Medulla oblongata (tissue), 1 donor: ENCODE results near the gene HHLA2.

Source experiments
- DNase-seq: peaks from one replicate; pipeline ENCODE4 v3.0.0-alpha.2; 2015; ENCODE audit errors: extremely low spot score

HHLA2 gene

GRCh38 chr3:108300103-108300849 is 3.9 kb downstream of the HHLA2 start:
- DNase-seq: no peak

GRCh38 chr3:108301695-108302404 is 5.5 kb downstream of the HHLA2 start:
- no peak for DNase-seq

- no peak for DNase-seq
Observed at GRCh38 chr3:108302570-108302969, 6.2 kb downstream of the HHLA2 start.

DNA sequence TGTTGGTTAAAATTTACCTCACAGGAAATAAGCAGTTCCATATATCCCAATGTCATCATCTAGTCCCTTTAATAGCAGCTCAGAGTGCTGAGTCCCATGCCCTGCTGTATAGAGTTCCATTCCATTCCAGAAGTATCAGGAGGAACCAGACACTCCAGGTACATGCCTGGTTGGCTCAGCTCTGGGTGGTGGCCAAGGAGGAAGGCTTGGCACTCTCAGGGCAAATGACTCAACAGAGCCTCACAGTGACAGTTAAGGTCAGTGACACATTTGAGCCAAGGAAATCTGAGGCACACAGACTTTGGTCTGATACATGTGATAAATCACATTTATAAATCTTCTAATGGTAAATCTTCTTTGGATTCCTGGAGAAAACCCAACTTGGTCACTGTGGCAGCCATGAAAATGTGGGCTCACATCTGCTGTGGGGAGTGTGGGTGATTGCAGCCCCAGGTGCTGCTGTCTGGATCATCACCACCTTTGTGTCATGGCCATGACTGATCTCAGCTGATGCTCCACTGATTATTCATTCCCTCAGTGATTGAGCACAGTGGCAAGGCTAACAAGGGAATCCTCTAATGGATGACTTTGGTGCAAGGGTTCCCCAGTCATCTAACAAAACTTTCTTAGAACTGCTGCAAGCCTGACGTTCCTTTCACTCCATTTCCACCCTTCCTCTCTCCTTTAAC is 9.3 kb downstream of the HHLA2 start:
- DNase-seq: no peak

- DNase-seq: no peak
Observed at GRCh38 chr3:108311797-108312196, 15.4 kb downstream of the HHLA2 start.

- DNase-seq: no peak
Observed at GRCh38 chr3:108312656-108313055, 16.3 kb downstream of the HHLA2 start.

- no peak for DNase-seq
Observed at GRCh38 chr3:108315767-108316301, 19.5 kb downstream of the HHLA2 start.

- no peak for DNase-seq
Observed at GRCh38 chr3:108319428-108320082, 23.2 kb downstream of the HHLA2 start.

DNA sequence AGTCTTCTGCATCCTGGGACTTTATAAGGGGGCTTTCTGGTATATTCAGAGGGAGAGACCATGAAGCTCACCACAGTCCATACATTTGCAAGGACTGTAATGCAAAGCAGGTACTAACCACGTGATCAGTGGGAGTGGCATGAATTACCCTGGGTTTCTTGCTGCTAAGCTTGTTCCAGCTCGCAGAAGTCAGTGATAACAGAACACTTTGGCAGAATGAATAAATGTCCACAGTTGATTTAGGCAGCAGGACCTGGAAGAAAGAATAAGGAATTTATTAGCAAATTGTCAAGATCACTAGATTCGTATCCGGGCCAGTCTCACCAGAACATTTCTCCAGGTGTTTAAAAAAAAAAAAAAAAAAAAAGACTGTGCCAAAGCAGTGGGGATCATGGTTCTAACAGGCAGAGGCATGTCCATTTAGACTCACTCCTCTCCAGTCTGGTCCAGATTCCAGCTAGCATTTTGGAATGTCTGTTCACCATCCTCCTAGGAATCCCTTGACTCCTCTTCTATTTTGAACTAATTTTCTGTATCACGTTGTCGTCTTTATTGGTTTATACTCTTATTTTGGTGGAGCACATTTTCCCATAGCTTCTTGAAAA is 24.5 kb downstream of the HHLA2 start:
- no peak for DNase-seq

DNA sequence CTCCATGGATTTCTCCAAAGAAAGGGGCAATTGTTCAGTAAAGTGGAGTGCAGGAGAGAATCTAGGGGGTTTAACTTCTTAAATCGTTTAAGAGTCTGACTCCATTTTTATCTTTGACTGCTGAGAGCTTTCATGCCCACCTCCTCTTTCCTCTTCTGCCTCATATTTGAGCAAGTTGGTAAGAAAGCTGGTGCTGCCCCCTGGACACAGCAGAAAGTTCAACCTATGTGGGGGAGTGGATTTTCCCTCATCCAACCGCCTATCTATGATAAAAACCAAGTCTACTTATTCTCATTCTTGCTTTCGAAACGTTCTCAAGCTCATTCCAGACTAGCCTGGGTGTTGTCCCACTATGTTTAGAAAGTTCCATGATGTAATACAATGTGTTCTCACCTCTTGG is 26.0 kb downstream of the HHLA2 start:
- DNase-seq: no peak

GRCh38 chr3:108324177-108324576 is 27.8 kb downstream of the HHLA2 start:
- DNase-seq: no peak

- no peak for DNase-seq
Observed at GRCh38 chr3:108327168-108327567, 30.8 kb downstream of the HHLA2 start.

- no peak for DNase-seq
Observed at GRCh38 chr3:108328821-108329486, 32.6 kb downstream of the HHLA2 start.

GRCh38 chr3:108329508-108329907 is 33.2 kb downstream of the HHLA2 start:
- no peak for DNase-seq

DNA sequence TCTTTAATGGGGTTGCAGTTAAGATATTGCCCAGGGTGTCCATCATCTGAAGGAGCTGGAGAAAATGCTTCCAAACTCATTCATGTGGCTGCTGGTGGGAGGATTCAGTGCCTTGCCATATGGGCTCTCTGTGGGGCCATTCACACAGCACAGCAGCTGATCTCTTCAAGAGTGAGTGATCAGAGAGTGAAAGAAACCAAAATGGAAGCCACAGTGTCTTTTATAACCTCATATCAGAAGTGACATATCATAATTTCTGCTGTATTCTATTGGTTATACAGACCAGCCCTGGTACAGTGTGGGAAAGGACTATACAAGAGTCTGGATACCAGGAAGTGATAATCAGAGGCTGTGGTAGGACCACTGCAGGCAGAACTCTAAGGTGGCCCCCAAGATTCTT is 33.6 kb downstream of the HHLA2 start:
- DNase-seq: no peak

GRCh38 chr3:108331792-108332191 is 35.4 kb downstream of the HHLA2 start:
- no peak for DNase-seq

DNA sequence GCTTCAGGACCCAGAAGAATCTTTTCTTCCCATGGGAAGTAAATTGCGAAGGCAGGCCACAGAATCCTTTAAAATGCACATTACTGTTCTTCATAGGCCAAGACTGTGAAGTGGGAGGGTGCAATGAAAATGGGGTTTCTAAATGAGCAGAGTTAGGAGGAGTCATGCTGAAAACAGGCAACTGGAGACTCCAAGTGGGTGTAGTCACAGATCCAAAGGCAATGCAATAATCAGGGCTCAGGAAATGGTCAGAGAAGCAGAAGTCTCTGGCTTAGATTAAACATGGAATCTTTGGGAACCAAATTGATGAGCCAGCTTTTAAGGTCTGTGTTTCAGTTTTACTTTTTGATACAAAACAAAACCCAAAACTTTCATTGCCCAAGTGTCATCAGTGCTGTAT is 37.6 kb downstream of the HHLA2 start:
- DNase-seq: no peak

GRCh38 chr3:108334701-108335100 is 38.4 kb downstream of the HHLA2 start:
- no peak for DNase-seq

DNA sequence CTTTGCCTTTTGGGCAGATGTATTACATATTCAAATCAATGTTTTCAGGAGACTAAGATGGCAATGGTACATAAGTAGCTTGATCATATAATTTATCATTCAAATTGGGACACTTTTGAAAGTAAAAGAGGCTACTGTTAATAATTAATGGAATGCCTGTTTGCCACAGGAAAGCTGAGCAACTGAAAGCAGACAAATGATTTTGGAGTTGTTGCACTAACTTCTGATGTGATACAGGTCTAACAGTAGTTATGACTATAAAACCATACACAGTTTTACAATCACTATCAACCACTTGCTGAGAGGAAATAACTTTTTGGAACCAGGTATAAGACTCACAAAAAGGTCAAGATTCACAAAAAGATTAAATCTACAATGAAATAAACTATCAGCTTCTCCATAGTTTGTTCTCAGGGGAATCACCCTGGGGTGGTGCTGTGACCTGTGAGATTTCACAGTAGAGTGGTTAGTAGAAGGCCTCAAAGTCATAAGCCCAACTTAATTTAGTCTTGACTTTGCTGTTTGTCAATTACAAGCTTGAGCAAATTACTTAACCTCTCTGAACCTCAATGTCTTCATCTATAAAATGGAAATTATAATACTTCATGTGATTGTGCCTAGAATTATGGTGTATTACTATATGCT is 42.7 kb downstream of the HHLA2 start:
- no peak for DNase-seq

DNA sequence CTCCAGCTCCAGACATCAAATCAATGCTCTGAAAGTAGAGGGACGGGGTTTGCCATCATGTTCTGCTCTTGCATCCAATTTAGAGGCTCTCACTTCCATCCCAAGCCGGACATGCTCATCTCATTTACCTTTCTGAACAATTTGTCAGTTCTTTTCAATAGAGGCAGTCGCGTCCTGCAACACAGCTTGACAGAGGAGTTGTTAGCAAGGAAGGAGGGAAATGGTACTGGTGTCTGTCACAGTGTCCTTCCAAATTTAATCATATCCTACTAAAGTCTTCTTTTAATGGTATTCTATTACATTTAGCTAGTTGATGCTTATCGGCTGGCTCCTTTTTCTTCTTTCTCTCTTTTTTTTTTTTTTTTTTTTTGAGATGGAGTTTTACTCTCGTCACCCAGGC is 45.6 kb downstream of the HHLA2 start:
- no peak for DNase-seq
